Measurements from ENCODE around the gene ZNF142.

The ZNF142 gene

DNA sequence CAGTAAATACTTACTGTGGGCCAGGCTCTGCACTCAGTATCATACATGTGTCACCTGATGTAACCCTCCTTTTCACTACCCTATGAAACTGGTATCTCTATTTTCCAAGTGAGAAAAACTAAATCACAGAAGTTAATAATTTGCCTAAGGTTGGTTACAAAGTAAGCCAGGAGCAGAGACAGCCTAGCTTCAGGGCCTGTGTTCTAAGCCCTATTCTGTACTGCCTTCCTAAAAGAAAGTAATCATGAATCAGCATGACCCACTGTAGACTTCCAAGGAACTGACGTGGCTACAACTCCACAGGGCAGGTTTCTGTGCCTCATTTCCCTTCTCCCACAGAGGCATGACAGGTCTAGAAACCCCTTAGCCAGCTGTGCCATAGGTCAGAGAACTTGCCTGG is 14.3 kb downstream of the ZNF142 start:
- no peak for DNase-seq

- no peak for DNase-seq
Measured at GRCh38 chr2:218644721-218645120, 14.7 kb downstream of the ZNF142 start.

DNA sequence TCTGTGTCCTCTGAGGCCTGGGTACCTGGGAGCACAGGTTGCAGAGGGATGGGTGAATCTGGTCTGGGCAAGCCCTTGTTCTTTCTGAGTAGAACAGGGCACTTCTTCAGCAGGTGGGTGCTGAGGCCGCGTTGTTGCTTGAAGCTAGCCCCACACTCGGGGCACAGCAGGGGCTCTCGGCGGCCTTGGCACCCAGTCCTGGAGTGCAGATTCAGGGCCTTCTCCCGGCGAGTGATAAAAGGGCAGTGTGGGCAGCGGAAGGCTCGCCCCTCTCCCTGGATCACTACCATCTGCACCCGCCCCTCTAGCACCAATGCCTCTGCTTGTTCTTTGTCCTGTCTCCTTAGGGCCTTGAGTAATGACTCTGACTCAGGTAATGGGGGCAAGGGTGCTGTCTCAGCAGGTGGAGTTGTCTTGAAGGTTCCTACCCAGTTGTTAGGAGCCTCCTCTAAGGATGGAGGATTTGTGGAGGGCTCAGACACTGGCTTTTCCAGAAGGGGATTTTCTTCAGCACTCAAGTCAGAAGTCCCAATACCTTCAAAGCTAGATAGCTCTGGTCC is 15.6 kb downstream of the ZNF142 start:
- DNase-seq: no peak

DNA sequence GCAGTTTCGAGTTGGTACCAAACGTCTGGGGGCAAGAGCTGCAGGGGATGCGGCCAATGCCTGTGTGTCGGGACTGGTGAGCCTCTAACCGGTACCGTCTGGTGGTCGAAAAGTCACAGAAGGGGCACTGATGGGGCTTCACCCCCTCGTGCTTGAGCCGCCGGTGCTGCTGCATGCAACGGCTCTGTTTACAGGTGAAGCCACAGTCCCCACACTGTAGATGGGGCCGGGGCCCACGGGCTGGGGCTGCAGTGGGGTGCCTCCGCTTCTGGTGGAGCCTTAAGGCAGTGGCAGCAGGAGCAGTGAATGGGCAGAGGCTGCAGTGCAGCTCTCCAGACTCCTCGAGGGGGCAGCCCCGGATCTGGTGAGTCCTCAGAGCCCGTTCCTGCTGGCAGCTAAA is 16.6 kb downstream of the ZNF142 start:
- DNase-seq: no peak

GRCh38 chr2:218642121-218642656 is 17.2 kb downstream of the ZNF142 start:
- no peak for DNase-seq

GRCh38 chr2:218638372-218638771 is 21.1 kb downstream of the ZNF142 start:
- no peak for DNase-seq

DNA sequence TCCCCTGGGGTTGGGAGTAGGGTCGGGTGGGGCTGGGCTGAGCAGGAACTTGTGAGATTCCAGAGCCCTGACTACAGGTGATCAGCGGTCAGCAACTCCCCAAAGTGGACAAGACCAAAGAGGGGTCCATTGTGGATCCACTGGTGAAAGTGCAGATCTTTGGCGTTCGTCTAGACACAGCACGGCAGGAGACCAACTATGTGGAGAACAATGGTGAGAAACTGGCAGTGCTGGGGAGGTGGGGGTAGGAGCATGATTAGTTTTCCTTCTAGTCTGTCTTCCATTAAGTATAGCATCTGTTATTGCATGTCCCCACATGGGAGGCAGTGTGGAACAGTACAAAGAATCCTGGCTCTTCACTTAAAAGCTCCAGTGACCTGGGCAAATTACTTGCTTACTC is 23.7 kb downstream of the ZNF142 start:
- no peak for DNase-seq

- no peak for DNase-seq
Measured at GRCh38 chr2:218631837-218632236, 27.6 kb downstream of the ZNF142 start.

DNA sequence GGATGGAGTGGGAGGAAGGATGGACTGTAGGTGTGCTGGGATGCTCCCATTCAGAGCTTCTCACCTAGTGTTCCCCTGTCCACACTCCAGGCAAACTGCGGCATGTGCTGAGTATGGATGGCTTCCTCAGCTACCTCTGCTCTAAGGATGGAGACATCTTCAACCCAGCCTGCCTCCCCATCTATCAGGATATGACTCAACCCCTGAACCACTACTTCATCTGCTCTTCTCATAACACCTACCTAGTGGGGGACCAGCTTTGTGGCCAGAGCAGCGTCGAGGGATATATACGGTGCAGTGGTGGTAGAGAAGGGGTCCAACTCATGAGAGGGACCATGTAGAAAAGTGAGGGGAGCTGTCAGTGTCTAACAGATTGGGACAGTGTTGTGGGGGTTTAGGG is 31.5 kb downstream of the ZNF142 start:
- no peak for DNase-seq

DNA sequence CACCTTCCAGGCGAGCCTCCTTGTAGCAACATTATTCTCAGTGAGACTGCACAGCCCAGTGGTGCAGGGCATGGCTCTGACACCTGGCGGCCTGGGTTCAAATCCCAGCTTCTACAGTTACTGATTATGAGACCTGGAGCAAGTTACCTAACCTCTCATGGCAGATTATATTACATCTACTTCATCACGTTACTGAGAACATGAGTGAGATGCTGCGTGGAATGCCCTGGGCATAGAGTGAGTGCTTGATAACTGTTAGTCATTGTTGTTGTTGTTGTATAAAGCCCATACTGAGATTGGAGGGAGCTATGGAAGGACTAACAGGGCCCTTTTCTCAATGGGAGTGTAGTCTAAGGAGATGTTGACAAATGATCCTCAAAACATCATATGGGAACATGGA is 33.1 kb downstream of the ZNF142 start:
- no peak for DNase-seq

GRCh38 chr2:218623366-218623705 is 36.1 kb downstream of the ZNF142 start:
- no peak for DNase-seq

- no peak for DNase-seq
Measured at GRCh38 chr2:218622606-218623365, 36.6 kb downstream of the ZNF142 start.

DNA sequence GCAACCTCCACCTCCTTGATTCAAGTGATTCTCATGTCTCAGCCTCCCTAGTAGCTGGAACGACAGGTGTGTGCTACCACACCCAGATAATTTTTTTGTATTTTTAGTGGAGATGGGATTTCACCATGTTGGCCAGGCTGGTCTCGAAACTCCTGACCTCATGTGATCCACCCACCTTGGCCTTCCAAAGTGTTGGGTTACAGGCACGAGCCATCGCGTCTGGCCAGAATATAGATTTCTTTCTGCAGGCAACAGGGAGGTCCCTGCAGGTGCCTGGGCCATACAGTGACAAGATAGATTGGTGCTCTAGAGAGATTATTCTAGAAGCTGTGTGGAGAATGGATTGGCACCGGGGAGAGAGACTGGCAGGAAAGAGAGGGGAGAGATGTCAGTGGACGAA is 38.4 kb downstream of the ZNF142 start:
- no peak for DNase-seq

DNA sequence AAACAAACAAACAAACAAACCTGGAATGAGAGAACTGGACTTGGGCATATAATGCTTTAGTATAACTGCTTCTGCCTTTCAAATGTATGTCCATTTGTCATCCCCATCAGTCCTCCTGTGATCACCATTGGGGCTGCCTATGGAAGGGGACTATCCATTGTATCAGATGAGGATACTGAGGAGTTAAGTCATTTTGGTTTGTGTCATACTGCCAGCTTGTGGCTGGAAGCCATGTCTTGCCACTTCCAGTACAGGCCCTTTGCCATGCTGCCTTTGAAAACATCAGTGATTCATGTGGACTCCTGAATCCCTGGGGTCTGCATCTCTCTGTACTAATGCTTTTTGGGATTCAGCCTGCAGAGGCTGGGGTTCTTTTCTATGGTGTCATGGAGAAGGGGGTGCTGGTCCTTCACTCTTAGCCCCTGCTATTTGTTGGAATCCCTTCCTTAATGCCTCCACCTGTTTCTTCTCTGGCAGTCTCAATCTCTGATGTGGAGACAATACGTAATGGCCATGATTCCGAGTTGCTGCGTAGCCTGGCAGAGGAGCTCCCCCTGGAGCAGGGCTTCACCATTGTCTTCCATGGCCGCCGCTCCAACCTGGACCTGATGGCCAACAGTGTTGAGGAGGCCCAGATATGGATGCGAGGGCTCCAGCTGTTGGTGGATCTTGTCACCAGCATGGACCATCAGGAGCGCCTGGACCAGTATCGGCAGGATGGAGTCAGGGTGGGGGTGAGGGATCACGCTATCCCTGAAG is 41.1 kb downstream of the ZNF142 start:
- no peak for DNase-seq

GRCh38 chr2:218615868-218616315 is 43.5 kb downstream of the ZNF142 start:
- no peak for DNase-seq

GRCh38 chr2:218607436-218608115 is 51.8 kb downstream of the ZNF142 start, which contains the start of gene PLCD4:
Gene PLCD4, plus strand, starts transcription at chr2:218607899. Its CDS starts 7,841 bp downstream, at chr2:218615740.
- no peak for DNase-seq

DNA sequence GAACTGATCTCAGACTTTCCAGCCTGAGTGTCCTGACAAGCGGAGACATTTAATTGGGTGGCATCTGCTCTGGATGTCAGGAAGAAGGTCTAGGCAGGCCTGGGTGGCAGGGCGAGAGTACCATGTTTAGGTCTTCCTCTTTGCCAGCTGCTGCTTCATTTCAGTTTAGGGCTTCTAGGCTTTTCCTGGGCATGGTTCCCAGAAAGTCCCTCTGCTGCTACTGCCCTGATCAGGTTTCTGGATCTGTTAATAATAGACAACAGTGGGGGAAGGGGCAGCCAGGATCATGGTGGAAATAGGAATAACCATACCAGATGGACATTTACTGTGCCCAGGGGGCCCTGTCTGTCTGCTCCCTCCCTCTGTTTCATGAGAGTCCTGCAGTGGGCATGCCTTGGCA is 54.0 kb downstream of the ZNF142 start:
- DNase-seq: no peak
